Fibroblast of lung (primary cell): ENCODE results near the gene ANGPT4.

Source experiments
- CTCF ChIP-seq, 2 donors: IDR thresholded peaks in 1 of 2; conservative IDR thresholded peaks in 1 of 2; 1 replicate in 1 of 2; 2 replicates in 1 of 2; pipeline ENCODE4 v1.5.1; 2011 to 2012; ENCODE audit warnings: low read length in 2 of 2, control low read depth in 1 of 2, inconsistent platforms in 1 of 2, low read depth in 1 of 2, mild to moderate bottlenecking in 1 of 2
- EZH2 ChIP-seq: IDR thresholded peaks from 2 replicates; pipeline ENCODE4 v1.5.1; 2012; ENCODE audit warnings: low read length, control low read depth, mild to moderate bottlenecking; ENCODE audit errors: missing control alignments

DNA sequence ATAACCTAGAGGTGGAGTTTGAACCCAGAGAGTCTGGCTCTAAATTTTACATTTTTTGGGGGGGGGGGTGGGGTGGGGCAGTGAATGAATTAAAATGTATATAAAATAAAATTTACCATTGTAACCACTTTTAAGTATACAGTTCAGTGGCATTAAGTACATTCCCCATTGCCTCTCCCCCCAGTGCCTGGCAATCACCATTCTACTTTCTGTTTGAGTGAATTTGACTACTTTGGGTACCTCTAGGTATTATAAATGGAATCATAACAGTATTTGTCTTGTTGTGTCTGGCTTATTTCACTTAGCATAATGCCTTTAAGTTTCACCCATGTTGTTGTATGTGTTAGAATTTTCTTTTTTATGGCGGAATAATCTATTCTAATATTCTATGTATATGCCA is 79.9 kb downstream of the ANGPT4 start:
- TF ChIP-seq CTCF (conservative IDR thresholded peaks at IDR 0.05 in 1 of 2, IDR thresholded peaks at IDR 0.05 in 1 of 2; ENCODE audit: low read depth in 1 of 2, low read length in 2 of 2), result no peak
- TF ChIP-seq EZH2, result no peak
